Loucy (cell line): ENCODE data around the gene ZNF467.

Experiments
- CTCF ChIP-seq: fragments of 200-600 bp; sonication (generic); conservative IDR thresholded peaks from 2 replicates; pipeline ENCODE4 v1.5.1; 2014; ENCODE audit warnings: mild to moderate bottlenecking, antibody characterized with exemption, low read length
- EZH2phosphoT487 ChIP-seq: fragments of 200-600 bp; IDR thresholded peaks from 2 replicates; pipeline ENCODE4 v1.6.1; 2018; ENCODE audit warnings: antibody characterized with exemption, mild to moderate bottlenecking, moderate library complexity, borderline replicate concordance

DNA sequence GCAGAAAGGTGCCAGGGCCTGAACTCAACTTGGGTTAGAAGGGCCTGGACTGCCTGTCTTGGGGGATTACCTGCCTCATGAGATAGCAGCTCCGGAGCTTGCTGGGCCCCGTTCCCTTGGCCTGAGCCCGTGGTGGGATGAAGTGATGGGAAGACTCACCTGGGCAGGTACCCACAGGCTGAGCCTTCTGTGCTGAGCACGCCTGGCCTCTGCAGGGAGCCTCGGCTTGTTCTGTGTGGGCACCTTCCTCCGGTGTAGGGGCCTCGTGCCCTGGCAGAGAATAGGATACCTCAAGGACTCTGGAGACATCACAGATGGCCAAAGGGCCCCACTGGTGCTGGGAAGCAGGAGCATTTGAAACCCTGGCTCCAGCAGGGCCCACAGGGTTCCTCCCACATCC is 4.5 kb downstream of the ZNF467 start:
- TF ChIP-seq CTCF, result no peak
- no peak for TF ChIP-seq EZH2phosphoT487
